Mammary epithelial cell (primary cell): ENCODE measurements around the gene SFRP5.

ENCODE experiments used
- CTCF ChIP-seq, 2 donors: IDR thresholded peaks in 1 of 2; conservative IDR thresholded peaks in 1 of 2; 2 replicates each; pipeline ENCODE4 v1.5.1; 2011 to 2012; ENCODE audit warnings: inconsistent platforms in 2 of 2, low read length in 2 of 2, mild to moderate bottlenecking in 2 of 2, control low read depth in 1 of 2, low read depth in 1 of 2; ENCODE audit not compliant: insufficient read depth in 1 of 2; ENCODE audit errors: extremely low read depth in 1 of 2
- EZH2 ChIP-seq: IDR thresholded peaks from 2 replicates; pipeline ENCODE4 v1.6.1; 2012; ENCODE audit warnings: low read length, inconsistent platforms, borderline replicate concordance

DNA sequence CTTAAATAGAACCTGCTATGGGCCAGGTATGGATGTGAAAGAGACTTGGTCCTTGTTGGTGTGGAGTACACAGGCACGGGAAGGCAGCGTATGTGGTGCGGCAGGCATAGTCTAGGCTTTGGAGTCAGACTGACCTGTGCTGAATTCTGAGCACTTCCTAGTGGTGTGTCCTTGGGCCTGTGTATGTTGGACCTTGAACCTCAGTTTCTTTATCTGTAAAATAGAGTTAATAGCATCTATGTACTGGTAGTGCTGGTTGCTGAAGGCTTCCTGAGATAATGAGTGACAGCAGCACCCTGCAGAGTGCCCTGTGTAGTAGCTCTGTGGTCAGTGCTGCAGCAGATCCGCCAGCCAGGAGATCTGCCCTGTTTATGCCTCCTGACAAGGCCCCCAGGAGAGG is 5.3 kb upstream of the SFRP5 start:
- no peak for TF ChIP-seq CTCF (conservative IDR thresholded peaks at IDR 0.05 in 1 of 2, IDR thresholded peaks at IDR 0.05 in 1 of 2; ENCODE audit: extremely low read depth in 1 of 2, insufficient read depth in 1 of 2, low read depth in 1 of 2, low read length in 2 of 2)
- TF ChIP-seq EZH2: no peak
